HG02623 (cell line): ENCODE measurements around the gene RGS11.

Experiments used
- ATAC-seq: cut with Tn5 transposase; IDR thresholded peaks from one replicate; pipeline ENCODE4 v1.9.1; 2021; ENCODE audit warnings: moderate library complexity; ENCODE audit not compliant: unreplicated experiment

RGS11 gene

DNA sequence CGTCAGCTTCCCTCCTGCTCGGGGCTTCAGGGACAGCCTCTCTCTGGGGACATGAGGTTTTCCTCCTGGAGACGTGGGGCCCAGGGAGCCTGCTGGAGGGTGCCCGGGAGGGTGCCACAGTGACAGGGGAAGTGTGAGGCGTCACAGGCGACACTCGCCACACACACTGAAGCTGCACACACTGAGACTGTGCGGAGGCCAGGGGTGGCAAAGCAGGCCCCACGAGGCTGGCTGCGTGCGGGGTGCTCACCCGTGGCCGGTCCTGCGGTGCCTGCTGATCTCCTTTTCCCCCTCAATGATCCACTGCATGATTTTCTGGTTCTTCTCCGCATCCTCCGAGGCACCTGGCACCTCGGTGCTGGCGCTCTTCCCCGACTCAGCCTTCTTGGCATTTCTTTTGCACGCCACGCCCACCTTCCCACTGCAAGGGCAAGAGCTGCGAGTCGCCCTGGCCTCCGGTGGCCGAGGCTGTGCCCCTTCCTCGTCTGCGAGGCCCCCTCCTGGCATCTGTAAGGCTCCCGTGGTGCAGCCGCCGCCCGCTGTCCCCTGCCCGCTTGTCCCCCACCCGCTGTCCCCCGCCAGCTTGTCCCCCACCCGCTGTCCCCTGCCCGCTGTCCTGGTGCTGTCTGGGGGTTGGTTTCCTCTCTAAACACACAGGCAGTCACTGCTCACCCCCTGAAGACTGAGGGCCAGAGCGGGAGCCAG lies 21.2 kb upstream of the RGS11 start:
- ATAC-seq = no peak

DNA sequence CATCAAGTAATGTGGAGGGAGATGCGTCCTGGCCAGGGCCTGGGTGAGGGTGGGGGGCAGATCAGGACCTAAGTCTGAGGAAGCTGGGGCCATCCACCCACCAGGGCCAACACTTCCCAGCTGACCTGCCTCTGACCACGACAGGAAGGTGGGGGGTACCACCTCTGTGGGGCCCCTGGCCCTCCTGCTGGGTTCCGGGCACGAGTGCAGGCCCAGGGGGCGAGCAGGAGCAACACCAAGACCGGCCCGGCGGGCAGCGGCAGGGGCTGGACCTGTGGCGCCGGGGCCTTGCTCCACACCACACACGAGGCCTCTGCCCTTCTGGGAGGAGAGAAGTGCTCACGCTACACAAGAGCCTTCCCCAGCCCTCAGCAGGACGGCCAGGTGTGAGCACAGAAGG lies 20.5 kb upstream of the RGS11 start:
- ATAC-seq = no peak

DNA sequence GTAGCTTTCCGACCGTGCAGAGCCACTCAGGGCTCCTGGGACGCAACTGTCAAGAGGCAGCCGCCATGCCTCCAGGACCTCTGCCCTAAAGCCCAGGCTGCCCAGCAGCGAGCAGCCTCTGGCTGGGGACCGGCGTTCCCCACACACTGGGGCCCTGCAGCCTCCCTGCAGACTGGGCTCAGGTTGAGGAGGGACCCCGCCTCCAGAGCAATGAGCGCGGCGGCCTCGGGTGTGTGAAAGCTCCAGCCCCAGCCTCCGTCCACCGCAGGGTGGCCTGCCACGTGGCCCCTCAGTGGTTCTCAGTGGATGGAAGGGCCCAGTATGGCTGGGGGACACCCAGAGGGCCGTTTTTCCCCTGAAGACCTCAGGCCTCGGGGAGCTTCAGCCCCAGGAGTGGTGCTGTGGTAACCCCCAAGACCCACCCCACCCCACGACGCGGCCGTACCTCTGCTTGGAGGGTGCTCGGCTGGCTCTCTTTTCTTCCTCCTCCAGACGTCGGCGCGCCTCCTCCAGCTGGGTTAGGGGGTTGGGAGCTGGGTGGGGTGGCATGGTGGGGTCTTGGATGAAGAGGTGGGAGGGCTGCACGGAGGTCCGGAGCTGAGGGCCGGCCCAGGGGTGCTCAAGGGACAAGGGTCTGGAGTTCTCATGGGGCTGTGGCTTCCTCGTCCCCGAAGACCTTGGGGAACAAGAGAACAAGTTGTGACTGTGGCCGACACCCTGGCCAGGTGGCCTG lies 17.5 kb upstream of the RGS11 start:
- ATAC-seq = no peak

DNA sequence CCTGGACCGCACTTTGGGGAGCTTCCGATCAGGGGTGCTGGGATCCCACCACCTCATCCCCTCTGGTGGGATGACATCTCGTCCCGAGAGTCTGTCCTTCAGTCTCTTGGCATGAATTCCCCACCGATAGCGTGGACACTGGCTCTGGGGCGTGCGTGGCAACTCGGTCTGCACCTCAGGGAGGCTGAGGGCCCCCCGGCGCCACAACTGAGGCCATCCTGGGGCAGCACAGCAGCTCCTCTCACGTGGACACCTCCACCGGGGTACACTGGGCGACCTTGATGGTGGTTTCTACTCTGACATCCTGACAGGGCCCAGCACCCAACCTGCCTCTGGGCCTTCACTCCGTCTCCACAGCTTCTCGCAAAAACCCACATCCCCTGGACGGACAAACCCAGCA lies 15.8 kb upstream of the RGS11 start:
- no peak for ATAC-seq

DNA sequence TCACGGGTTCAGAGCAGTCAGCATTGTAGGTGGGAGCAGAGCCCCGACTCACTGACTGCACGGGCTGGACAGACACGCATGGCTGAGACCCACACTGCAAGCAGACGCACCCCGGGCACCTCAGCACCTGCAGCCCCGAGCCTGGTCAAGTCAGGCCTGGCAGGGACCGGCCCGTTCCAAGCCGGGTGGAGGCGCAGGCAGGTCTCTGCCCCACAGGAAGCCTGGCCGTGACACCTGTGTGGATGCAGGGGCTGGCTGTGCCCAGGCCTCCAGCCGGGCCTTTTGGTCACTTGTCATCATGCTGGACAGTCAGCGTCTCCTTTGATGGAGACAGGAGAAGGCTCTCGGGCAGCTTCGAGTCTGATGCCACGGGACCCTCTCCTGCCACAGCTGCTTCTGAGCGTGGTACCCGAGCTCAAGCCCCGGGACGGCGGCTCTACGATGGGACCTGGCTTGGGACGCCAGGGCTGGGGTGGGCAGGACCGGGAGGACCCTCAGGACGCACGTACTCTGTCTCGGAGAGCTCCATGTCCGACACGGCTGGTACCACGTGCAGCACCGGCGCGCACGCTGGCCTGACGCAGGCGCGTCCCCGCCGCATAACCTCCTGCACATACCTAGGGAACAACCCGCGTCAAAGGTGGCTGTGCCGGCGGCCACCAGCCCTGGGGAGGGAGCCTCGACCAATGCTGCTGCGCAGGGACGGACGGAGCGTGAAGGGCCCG lies 15.1 kb upstream of the RGS11 start:
- ATAC-seq = no peak

DNA sequence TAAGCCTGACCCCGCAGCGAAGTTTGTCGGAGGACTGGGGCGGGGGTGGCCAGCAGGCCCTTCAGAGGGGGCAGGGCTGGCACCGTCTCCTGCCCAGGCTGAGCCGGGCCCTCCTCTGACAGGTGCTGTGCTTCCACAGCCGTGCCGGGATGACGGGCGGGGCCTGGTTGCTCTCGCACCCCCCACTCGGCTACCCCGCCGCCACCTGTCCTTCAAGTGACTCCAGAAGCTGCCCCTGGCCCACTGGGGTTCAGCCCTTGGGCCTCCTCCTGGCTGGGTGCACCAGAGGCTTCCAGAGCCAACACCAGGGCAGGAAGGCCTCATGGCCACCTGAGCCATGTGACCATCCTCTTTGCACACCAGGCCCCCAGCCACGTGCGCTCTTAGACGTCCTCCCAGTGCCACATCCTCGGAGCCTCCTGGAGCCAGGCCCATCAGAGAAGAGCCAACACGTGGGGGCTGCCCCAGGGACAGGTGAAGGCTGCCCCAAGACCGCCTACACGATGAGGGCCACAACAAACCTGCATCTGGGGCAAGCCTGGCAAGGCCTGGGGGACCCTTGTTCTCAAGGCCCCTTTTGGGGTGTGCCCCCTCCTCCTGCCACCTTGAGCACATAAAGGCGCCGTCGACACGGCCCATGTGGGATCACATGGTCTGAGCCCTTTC lies 14.4 kb upstream of the RGS11 start:
- no peak for ATAC-seq

DNA sequence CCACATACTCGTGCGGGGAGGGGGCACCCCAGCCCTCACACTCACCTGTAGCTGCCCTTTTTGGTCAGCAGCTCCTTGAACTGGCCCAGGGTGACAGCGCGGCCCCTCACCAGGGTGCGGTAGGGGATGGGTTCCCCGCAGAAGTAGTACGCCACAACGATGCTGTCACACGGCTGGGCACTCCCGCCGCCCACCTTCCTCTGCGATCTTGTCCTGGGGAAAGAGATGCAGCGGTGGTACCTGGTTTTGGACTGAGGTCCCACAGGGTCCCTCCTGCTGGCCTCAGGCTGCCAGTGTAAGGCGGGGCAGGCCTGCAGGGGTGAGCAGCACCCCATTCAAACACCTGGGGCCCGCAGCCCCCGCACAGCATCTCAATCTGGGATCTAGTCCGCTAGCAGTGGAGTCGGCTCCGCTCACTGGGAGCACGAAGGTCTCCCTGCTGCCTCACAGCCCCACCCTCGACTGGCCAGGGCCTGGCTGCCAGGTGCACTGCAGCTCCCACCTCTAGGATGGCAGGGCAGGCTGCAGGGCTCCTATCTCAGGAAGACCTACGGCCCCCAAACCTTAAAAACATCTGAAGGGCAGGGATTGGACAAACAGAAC lies 13.8 kb upstream of the RGS11 start:
- no peak for ATAC-seq

DNA sequence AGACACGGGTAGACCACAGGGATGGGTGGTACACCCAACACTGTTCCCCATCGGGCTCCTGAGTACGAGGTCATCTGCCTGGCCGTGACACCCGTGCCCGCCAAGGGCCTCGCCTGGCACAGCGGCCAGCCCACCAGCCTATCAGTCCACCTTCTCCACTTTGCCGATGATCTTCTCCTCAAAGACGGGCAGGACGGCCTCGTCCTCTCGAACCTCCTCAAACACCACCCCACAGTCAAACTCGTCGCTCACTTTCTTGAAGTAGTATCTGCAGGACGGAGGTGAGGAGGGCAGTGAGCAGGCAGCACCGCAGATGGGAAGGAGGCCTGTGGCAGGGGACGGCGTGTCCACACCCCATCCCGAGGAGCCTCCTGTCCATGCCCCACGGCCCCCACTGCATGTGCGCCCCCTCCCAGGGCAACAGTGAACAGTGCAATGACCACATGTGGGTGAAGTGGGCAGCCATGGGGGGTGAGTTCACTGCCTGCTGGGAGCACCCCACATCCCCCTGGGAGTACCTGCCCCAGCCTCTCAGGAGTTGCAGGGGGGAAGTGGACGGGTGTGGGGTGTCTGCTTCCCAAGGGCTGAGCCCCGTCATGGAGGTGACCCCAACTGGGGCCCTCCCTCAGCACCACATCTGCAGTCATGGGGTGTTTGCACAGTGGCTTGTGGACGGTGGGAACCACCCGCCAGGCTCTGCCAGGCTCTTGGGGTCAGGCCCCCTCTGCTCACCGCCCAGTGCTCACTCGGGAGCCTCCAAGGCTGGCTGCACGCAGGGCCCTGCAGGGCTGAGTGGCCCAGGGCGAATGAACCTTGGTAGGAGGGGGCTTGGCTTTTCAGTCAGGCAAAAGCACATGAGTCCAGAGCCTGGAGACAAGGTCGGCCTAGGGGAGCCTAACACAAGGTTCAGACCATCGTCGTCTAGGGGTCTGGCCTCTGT lies 12.5 kb upstream of the RGS11 start:
- no peak for ATAC-seq

DNA sequence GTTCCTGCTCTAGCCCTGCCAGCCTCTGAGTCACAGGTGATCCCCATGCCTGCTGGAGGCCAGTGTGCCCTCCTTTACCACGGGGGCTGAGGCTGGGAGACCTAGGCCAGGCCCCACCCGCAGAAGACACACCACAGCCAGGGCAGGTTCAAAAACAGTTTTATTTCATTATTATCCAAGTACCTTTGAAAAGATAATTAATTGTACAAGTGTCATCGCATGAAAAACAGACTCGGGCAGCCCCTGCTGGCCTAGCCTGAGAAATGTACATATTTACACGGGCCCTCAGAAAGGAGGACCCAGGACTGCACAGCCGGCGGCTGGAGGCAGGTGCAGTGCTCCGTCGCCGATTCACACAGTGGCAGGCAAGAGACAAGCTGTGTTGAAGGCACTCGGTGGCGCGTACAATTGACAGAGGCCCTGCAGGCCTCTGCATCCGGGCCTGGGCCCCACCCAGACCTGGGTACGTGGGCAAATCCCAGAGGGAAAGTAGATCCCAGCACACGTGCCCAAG lies 11.6 kb upstream of the RGS11 start:
- no peak for ATAC-seq

DNA sequence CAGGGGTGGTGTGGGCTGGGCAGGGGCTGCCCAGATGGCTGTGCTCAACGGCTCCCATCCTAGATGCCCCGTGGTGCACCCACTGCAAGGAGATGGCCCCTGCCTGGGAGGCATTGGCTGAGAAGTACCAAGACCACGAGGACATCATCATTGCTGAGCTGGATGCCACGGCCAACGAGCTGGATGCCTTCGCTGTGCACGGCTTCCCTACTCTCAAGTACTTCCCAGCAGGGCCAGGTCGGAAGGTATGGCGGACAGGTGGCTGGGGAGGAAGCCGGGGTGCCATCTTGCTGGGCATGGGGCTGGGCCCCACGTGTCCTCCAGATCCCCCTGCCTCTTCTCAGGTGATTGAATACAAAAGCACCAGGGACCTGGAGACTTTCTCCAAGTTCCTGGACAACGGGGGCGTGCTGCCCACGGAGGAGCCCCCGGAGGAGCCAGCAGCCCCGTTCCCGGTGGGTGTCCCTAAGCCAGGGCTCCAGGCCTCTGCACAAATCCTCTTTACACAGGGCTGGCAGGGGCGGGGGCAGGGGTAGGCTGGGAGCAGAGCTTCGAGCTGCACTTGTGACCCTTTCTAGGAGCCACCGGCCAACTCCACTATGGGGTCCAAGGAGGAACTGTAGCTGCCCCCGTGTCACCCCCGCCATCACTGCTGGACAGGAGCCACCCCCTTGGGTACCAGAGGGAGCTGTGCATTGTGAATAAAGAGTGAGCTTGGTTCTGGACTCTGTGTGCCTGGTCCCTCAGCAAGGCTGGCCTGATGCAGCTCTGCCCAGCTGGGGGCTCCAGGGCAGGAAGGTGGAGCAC lies 10.9 kb upstream of the RGS11 start:
- ATAC-seq = no peak

DNA sequence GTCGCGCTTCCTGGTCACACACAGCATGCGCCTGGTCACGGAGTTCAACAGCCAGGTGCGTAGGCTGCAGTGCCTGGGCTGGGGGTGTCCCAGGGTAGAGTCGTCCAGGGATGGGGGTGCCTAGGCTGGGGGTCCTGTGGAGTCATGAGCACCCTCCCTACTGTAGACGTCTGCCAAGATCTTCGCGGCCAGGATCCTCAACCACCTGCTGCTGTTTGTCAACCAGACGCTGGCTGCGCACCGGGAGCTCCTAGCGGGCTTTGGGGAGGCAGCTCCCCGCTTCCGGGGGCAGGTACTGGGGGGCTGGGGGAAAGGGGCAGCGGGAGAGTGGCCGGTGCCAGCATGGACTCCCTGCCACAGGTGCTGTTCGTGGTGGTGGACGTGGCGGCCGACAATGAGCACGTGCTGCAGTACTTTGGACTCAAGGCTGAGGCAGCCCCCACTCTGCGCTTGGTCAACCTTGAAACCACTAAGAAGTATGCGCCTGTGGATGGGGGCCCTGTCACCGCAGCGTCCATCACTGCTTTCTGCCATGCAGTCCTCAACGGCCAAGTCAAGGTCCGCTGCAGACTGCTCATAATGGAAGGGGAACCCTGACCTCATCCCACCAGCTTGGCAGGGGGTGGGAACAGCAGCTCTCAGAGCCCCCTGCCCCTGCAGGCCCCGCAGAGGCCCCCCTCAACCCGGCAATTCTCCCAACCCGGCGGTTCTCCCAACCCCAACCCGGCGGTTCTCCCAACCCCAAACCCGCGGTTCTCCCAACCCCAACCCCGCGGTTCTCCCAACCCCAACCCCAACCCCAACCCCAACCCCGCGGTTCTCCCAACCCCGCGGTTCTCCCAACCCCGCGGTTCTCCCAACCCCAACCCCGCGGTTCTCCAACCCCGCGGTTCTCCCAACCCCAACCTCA lies 9.7 kb upstream of the RGS11 start:
- no peak for ATAC-seq

DNA sequence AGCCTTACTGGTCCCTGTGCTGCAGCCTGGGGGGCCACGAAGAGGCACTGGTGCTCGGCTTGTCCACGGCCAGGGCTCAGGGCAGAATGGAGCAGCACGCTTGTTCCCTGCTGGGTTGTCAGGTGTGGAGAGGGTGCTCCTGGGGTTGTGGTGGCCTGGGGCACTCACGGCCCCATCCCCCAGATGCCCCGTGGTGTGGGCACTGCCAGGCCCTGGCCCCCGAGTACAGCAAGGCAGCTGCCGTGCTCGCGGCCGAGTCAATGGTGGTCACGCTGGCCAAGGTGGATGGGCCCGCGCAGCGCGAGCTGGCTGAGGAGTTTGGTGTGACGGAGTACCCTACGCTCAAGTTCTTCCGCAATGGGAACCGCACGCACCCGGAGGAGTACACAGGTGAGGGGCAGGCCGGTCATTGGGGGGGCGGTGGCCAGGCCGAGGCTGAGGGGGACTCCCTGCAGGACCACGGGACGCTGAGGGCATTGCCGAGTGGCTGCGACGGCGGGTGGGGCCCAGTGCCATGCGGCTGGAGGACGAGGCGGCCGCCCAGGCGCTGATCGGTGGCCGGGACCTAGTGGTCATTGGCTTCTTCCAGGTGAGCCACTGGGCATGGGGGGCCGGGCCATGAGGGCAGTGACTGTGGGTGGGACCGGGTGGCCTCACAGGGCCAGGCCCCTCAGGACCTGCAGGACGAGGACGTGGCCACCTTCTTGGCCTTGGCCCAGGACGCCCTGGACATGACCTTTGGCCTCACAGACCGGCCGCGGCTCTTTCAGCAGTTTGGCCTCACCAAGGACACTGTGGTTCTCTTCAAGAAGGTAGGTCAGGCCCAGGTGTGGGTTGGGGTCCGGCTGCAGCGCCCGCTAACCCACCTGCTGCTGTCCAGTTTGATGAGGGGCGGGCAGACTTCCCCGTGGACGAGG lies 8.7 kb upstream of the RGS11 start:
- no peak for ATAC-seq

DNA sequence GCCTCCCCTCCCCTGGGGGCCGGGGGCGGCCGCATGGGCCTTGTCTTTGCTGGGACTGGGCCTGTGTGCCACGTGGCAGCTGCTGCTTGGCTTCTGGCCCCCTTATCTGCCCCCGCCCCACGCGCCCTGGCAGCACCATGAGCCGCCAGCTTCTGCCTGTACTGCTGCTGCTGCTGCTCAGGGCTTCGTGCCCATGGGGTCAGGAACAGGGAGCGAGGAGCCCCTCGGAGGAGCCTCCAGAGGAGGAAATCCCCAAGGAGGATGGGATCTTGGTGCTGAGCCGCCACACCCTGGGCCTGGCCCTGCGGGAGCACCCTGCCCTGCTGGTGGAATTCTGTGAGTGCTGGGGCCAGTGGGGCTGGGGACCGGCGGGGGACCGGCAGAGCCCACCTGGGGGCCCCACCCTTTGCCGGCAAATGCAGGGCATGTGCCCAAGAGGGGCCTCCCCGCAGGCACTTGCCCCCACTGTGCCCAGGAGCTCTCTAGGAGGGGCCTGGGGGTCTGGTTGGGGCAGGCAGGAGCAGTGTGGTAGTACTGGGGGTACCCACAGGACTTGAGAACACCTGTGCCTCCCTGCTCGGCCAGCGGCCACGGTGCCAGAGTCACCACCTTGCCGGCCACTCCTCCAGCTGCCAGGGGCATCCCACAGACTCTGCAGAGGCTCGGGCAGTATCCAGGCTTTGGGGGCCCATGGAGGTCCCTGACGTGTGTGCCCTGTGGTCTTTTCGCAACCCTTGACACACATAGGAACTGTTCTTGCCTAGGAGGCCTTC lies 7.5 kb upstream of the RGS11 start, which contains the start of gene PDIA2:
PDIA2 (plus strand) TSS at position 132 of the 773 bp plus-strand sequence; CDS start at position 138, 6 bp downstream.
- ATAC-seq = no peak

DNA sequence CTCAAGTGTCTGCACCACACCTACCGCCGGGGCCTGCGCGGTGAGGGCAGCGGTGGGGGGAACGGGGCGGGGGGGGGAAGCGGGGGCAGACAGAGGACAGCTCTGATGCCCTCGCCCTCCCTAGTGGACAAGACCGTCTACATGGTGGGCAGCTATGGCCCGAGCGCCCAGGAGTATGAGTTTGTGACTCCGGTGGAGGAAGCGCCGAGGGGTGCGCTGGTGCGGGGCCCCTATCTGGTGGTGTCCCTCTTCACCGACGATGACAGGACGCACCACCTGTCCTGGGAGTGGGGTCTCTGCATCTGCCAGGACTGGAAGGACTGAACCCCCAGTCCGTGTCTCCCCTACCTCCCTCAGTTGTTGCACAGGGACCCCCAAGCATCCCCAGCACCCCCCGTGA lies 6.7 kb upstream of the RGS11 start:
- ATAC-seq = no peak

DNA sequence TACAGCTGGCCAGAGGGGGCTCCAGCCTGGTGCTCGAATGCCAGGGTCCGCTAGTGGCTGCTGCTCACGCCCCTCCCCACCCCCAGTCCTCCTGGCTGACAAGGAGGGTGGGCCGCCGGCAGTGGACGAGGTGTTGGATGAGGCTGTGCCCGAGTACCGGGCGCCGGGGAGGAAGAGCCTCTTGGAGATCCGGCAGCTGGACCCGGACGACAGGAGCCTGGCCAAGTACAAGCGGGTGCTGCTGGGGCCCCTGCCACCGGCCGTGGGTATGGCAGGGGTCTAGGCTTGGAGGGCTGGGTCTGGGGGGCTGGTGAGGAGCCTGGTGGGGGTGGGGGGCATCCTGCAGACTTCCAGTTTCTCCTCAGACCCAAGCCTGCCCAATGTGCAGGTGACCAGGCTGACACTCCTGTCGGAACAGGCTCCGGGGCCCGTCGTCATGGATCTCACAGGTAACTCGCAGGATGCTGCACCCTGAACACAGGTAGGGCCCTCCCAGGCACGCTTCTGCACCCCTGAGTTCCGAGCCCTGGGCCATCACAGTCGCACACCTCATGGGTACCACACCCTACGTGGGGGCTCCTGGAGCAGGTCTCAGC lies 6.0 kb upstream of the RGS11 start:
- ATAC-seq = no peak
